NOMO-1 treated with DMSO at 0.1 percent for 48 hours (cell line): Measurements from ENCODE around the gene HSD17B8.

ENCODE experiments used
- DNase-seq: peaks from one replicate; lab custom pipeline; 2025; ENCODE audit not compliant: unreplicated experiment; lab: John Stamatoyannopoulos, UW

Gene HSD17B8

GRCh38 chr6:33171016-33171879 lies 33.2 kb upstream of the HSD17B8 start:
- no peak for DNase-seq

- no peak for DNase-seq
These were observed 32.4 kb upstream of the HSD17B8 start for GRCh38 chr6:33171880-33172687.

- no peak for DNase-seq
These were observed 31.5 kb upstream of the HSD17B8 start for GRCh38 chr6:33172688-33173534.

GRCh38 chr6:33173535-33174180 lies 30.8 kb upstream of the HSD17B8 start:
- DNase-seq: no peak

GRCh38 chr6:33174784-33175183 lies 29.7 kb upstream of the HSD17B8 start:
- no peak for DNase-seq

GRCh38 chr6:33175436-33176069 lies 28.9 kb upstream of the HSD17B8 start:
- DNase-seq: no peak

- DNase-seq: no peak
These were observed 27.5 kb upstream of the HSD17B8 start for GRCh38 chr6:33176906-33177305.

GRCh38 chr6:33177552-33178446 lies 26.7 kb upstream of the HSD17B8 start:
- no peak for DNase-seq

- no peak for DNase-seq
These were observed 25.5 kb upstream of the HSD17B8 start for GRCh38 chr6:33178755-33179475.

GRCh38 chr6:33181141-33181540 lies 23.3 kb upstream of the HSD17B8 start:
- DNase-seq: no peak

GRCh38 chr6:33183071-33183683 lies 21.3 kb upstream of the HSD17B8 start:
- peak; percentile 58 for DNase-seq

- no peak for DNase-seq
These were observed 19.3 kb upstream of the HSD17B8 start for GRCh38 chr6:33185190-33185589.

GRCh38 chr6:33185654-33186187 lies 18.7 kb upstream of the HSD17B8 start:
- DNase-seq: no peak

GRCh38 chr6:33187809-33188208 lies 16.6 kb upstream of the HSD17B8 start:
- DNase-seq: no peak

GRCh38 chr6:33189164-33189563 lies 15.3 kb upstream of the HSD17B8 start:
- no peak for DNase-seq

- DNase-seq: no peak
These were observed 14.6 kb upstream of the HSD17B8 start for GRCh38 chr6:33189625-33190448.

- no peak for DNase-seq
These were observed 13.8 kb upstream of the HSD17B8 start for GRCh38 chr6:33190504-33191107.
